Measurements from ENCODE around the gene TAF4B.

GRCh38 chr18:26304511-26304910, 78.3 kb downstream of the TAF4B start:
- no peak for TF ChIP-seq CTCF (IDR thresholded peaks at IDR 0.05)
- TF ChIP-seq POLR2A (IDR thresholded peaks at IDR 0.05), result no peak
